Activated CD4-positive, CD25-positive, alpha-beta regulatory T cell (primary cell): ENCODE data around the gene EMP1.

Experiments used
- DNase-seq, 4 experiments: peaks; one replicate each; lab custom pipeline; 2025; lab: John Stamatoyannopoulos, UW

The EMP1 gene

DNA sequence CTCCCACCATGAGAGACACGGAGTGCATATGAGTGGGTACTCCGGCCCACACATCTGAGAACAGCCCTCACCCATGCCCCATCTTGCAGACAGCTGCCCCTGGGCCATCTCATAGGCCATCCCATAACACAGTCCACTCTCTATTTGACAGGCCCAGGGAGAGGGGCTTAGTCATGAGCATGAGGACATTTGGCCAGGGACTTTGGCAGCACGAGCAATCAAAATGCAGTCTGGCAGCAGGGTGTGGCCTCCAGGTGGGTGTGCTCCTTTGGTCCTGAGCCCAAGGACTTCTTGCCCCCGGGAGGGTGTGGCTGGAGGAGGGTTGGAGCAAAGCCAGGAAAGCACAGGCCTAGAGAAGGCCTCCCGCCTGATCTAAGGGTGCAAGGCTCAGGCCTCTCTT lies 25.6 kb downstream of the EMP1 start:
- DNase-seq, result no peak

GRCh38 chr12:13223179-13223804 lies 26.8 kb downstream of the EMP1 start:
- DNase-seq, result no peak

GRCh38 chr12:13223941-13224340 lies 27.4 kb downstream of the EMP1 start:
- no peak for DNase-seq

- no peak for DNase-seq
Measured at GRCh38 chr12:13227191-13227590, 30.7 kb downstream of the EMP1 start.

DNA sequence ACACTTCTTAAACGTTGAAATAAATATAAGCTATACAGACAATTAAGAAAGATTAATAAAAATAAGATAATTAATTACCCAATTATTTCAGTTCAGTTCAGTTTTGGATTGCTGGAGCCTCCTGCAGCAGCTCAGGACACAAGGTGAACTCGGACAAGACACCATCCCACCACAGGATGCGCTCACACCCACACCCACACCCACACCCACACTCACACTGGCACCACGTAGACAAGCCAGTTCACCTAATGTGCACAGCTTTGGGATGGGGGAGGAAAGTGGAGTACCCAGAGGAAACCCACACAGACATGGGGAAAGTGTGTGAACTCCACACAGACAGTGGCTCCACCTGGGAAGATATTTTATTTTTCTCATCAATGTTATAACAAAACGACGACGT lies 32.1 kb downstream of the EMP1 start:
- no peak for DNase-seq

- no peak for DNase-seq
Measured at GRCh38 chr12:13229504-13229903, 33.0 kb downstream of the EMP1 start.

- DNase-seq, result no peak
Measured at GRCh38 chr12:13230500-13230899, 34.0 kb downstream of the EMP1 start.

- DNase-seq, result no peak
Measured at GRCh38 chr12:13233830-13234641, 37.5 kb downstream of the EMP1 start.

- no peak for DNase-seq
Measured at GRCh38 chr12:13238204-13238603, 41.7 kb downstream of the EMP1 start.

DNA sequence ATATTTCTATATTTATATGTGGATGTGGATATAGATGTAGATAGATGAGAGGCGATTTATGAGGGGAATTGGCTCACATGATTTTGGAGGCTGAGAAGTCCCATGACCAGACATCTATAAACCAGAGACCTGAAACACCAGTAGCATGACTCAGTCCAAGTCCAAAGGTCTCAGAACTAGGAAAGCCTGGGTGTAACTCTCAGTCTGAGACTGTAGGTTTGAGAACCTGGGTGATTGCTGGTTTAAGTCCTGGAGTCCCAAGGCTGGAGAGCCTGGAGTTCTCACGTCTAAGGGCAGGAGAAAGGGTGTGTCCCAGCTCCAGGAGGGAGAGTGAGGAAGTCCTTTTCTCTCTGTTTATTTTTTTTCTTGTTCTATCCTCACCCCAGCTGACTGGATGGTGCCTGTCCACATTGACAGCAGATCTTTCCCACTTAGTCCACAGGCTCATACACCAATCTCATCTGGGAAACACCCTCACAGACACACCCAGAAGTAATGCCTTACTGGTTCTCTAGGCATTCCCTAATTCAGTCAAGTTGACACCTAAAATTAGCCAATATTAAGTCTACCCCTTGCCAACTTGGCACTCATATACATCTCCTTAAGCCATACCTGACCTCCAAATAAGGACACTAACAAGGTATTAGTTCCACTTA lies 45.4 kb downstream of the EMP1 start:
- no peak for DNase-seq

DNA sequence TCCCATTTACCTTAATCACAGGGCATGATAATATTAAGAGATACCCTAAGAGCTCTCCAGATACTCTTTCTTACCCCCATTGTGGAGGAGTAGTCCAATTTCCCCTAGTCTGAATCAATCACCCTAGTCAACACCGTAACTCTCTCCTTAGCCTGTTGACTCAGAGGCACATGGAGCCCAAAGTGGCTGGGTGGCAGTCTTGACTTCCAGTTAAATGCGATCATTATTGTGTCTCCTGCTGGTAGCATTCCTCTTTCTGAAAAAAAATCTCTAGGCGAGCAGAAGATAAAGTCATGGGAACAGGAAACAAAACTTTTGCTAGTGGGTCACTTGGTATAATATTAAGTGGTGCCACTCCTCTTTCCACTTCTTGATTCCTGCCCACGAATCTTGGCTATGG lies 46.4 kb downstream of the EMP1 start:
- no peak for DNase-seq

DNA sequence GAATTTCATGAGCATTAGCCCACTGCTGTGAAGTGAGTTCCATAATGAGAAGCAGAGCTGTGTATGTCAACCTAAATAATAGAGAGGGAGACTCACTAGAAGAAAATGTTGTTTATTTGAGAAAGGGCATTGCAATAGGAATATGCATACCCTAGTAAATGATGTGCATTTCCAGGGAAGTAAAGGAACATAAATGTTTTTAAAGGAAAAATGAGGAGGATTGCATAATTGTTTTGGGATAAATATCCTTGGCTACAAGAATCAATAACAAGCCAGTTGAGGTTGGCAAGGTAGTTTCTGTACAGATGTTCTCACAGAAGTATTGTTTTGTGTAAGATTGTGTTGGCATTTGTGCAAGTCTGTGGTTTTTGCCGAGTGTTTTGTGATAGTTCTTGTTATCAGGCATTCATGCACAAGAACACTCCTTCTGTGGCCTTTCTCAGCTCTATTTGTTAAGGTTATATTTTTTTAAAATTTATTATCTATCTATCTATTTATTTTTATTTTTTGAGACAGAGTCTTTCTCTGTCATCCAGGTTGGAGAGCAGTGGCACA lies 47.1 kb downstream of the EMP1 start:
- no peak for DNase-seq

- DNase-seq, result no peak
Measured at GRCh38 chr12:13247596-13247995, 51.1 kb downstream of the EMP1 start.

DNA sequence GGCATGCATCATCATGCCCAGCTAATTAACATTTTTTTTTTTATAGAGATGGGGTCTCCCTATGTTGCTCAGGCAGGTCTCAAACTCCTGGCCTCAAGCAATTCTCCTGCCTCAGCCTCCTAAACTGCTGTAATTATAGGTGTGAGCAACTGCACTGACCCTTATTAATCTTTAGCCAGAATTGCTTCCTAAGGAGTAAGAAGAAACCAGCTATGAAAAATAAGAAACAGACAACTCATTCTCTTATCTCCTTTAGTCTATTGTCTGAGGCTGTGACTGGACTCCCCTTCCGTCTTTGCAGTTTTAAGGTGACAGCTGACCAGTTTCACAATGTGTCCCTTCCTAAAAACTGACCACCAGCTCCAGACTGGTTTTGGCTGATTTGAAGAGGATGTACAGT lies 52.4 kb downstream of the EMP1 start:
- DNase-seq, result no peak

DNA sequence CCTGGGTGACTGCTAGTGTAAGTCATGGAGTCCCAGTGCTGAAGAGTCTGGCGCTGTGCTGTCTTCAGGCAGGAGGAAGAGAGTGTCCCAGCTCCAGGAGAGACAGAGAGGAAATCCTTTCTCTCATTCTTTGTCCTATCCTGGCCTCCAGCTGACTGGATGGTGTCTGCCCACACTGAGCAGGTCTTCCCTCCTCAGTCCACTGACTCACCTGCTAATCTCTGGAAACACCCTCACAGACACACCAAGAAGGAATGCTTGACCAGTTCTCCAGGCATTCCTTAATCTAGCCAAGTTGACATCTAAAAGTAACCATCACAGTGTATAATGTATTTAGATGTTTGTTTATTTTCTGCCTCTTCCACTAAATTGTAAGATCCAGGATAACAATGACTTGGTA lies 53.9 kb downstream of the EMP1 start:
- no peak for DNase-seq

DNA sequence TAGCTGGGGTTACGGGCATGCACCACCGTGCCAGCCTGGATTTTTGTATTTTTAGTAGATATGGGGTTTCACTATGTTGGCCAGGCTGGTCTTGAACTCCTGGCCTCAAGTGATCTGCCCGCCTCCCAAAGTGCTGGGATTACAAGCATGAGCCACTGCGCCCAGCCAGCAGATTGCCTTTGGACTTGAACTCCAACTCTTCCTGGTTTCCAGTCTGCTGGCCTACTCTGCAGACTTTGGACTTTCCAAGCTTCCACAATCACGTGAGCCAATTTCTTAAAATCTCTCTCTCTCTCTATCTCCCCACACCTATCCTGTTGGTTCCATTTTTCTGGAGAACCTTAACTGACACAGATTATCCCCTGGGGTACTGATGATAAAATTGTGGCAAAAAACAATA lies 55.0 kb downstream of the EMP1 start:
- DNase-seq, result no peak

- DNase-seq, result no peak
Measured at GRCh38 chr12:13252024-13252423, 55.5 kb downstream of the EMP1 start.

DNA sequence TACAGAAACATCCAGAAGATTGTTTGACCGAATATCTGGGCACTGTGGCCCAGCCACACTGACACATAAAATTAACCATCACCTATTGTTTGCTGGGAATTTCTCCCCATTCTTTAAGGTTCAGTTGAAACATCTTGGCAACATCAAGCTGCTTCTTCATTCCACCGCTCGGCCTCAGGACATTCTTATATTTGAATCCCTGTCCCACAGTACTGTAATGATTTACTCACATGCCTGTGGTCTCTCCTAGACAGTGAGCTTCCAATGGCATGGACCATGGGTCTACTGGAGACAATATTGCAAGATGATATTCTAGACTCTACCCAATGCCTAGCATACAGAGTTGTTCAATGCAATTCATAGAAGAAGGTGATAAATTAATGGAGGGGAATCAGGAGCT lies 56.1 kb downstream of the EMP1 start:
- DNase-seq, result no peak

DNA sequence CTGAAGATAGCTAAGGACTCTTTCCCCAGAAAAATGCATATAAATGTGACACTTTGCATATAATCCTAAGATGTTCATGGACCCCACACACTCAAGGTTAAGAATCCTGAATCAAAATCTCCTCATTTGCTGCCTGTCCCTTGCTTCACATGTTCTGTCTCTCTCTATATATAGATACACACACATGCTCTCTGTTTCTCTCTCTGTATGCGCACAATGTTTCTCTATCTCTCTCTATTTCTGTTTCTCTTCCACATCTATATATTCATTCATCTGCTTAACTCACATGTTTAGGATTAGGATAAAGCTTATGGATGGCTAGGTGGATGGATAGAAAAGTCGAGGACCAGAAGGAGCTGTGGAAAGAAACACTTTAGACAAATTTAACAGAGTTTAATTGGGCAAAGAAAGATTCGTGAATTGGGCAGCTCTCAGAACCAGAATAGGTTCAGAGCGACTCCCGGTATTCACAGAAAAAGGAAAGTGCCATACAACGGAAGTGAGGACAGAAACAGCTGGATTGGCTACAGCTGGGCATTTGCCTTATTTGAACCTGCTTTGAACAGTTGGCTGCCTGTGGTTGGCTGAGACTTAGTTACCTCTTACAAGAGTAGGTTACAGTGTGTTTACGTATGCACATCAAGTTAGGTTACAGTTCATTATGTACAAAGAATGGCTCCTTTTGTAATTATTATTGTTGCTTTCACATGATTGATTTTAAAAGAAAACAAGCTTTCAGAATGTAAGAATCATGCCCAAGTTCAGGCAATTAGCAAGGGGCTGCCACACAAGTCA lies 57.6 kb downstream of the EMP1 start:
- DNase-seq, result no peak

- peak; percentile 29 to 61 (median 40) for DNase-seq
Measured at GRCh38 chr12:13255792-13256691, 59.5 kb downstream of the EMP1 start.

DNA sequence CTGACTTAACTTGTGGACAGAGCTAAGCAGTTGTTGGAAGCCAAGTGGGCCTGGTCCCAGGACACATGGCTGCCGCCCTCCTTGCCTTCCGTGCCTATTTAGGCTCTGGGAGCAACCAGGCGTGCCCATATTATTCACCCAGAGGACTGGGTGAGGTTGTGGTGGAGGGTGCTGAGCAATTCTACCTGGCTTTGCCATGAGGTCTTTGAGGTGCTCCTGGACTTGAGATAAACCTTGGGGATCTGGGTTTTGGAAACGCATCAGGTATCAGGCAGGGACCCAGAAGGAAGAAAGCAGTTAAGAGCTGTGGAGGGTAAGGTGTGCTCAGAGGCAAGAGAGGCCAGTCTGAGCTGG lies 60.1 kb downstream of the EMP1 start:
- DNase-seq, result no peak
